ENCODE measurements around the gene STK10.

GRCh38 chr5:172188893-172189692 lies 1.1 kb upstream of the STK10 start:
- no peak for TF ChIP-seq ZBTB7A (IDR thresholded peaks at IDR 0.05; ENCODE audit: low read depth)
- TF ChIP-seq CREB1 (IDR thresholded peaks at IDR 0.05; ENCODE audit: low read depth), result no peak
- no peak for TF ChIP-seq MAX (IDR thresholded peaks at IDR 0.05)
- TF ChIP-seq EP300 (IDR thresholded peaks at IDR 0.05; ENCODE audit: borderline replicate concordance), result no peak
- TF ChIP-seq RAD21 (IDR thresholded peaks at IDR 0.05; ENCODE audit: low read depth), result no peak
- TF ChIP-seq TAF1 (IDR thresholded peaks at IDR 0.05; ENCODE audit: low read depth), result no peak
- no peak for TF ChIP-seq REST (IDR thresholded peaks at IDR 0.05; ENCODE audit: low read depth)
- TF ChIP-seq YY1 (IDR thresholded peaks at IDR 0.05; ENCODE audit: low read depth), result no peak

Data from Ishikawa (cell line).